Ectodermal cell (in vitro differentiated cells): ENCODE results near the gene DIAPH2.

Source experiments
- H3K27ac ChIP-seq: 2 replicates; pipeline ENCODE4 v1.7.0; 2013; ENCODE audit warnings: mild to moderate bottlenecking, low read depth, low read length; ENCODE audit not compliant: insufficient read depth, poor library complexity, severe bottlenecking
- H3K27me3 ChIP-seq: 2 replicates; pipeline ENCODE4 v1.7.0; 2013; ENCODE audit warnings: mild to moderate bottlenecking, low read length; ENCODE audit not compliant: insufficient read depth, control insufficient read depth, poor library complexity, severe bottlenecking
- H3K36me3 ChIP-seq: one replicate; pipeline ENCODE4 v1.7.0; 2013; ENCODE audit warnings: low read length; ENCODE audit not compliant: control insufficient read depth, insufficient read depth
- H3K4me1 ChIP-seq: one replicate; pipeline ENCODE4 v1.7.0; 2013; ENCODE audit warnings: low read length; ENCODE audit not compliant: control insufficient read depth, insufficient read depth
- H3K4me3 ChIP-seq: 2 replicates; pipeline ENCODE4 v1.7.0; 2013; ENCODE audit warnings: low read depth, low read length, control low read depth; ENCODE audit not compliant: insufficient read depth
- H3K9me3 ChIP-seq: 2 replicates; pipeline ENCODE4 v1.7.0; 2013; ENCODE audit warnings: mild to moderate bottlenecking, low read length, moderate library complexity; ENCODE audit not compliant: control insufficient read depth
- WGBS, 2 experiments: methylation state at CpG; one replicate each; pipeline ENCODE4 v1.1.7; 2013; ENCODE audit warnings: missing lambda C conversion rate in 2 of 2; 5-methylcytosine and 5-hydroxymethylcytosine counted together

The DIAPH2 gene

GRCh38 chrX:97594646-97595224, 910.1 kb downstream of the DIAPH2 start:
- WGBS, 2 experiments = 89 to 94% methylated on average over 5 to 6 of the region's 7 CpGs
- no peaks in the 10 kb centered on the region for H3K27me3 ChIP-seq
- H3K36me3 ChIP-seq = no peaks in the 10 kb centered on the region
- no peaks in the 10 kb centered on the region for H3K9me3 ChIP-seq
- no peak overlapping the region for H3K27ac ChIP-seq
- H3K4me1 ChIP-seq = no peaks in the 10 kb centered on the region
- no peak overlapping the region for H3K4me3 ChIP-seq

DNA sequence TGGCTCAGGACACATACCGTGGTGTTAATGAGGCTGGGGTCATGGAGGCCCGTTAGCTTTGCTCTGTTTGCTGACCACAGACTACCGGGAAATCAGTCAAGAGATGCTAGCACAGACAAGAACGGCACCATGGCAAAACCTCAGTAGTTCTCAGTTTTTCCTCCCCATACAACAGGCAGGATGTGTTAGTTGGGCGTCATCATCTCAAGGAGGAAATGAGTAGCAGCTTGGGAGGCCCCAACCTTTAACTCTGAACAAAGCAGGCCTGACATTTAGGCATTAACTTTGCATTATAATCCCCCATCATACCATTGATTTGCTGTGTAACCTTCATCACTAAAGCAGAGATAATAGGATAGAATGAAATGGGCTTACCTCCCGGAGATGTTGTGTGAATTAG, 913.3 kb downstream of the DIAPH2 start:
- Histone ChIP-seq H3K9me3 (no peaks in the 10 kb centered on the region), H3K4me1 (no peaks in the 10 kb centered on the region), H3K36me3 (no peaks in the 10 kb centered on the region), H3K4me3 (no peak overlapping the region), H3K27me3 (no peaks in the 10 kb centered on the region), H3K27ac (no peak overlapping the region)
- WGBS, 2 experiments = 47 to 54% methylated on average over 6 of the region's 6 CpGs

- H3K4me3 ChIP-seq = no peak overlapping the region
- H3K9me3 ChIP-seq = no peaks in the 10 kb centered on the region
- no peaks in the 10 kb centered on the region for H3K27me3 ChIP-seq
- H3K27ac ChIP-seq = no peak overlapping the region
- WGBS, 2 experiments = 91 to 93% methylated on average over 3 of the region's 3 CpGs
- H3K36me3 ChIP-seq = no peaks in the 10 kb centered on the region
- no peaks in the 10 kb centered on the region for H3K4me1 ChIP-seq
These were observed 918.0 kb downstream of the DIAPH2 start for GRCh38 chrX:97602465-97603258.

DNA sequence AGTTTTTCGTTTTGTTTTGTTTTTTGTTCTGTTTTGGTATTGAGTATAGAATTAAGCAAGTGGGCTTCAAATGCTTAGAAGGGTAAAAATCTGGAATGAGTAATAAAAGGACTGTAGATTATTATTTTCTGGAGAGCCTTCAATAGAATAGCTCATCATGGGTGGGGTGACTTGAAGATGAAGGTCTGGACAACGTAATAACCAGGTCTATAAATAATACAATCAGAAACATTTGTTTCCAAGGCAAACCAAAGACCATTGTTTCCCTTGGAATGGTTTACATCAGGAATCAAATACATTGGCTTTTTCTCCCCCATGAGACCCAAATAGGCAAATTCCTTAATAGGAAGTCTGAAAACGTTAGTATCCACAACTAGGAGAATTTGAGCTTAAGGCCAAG, 920.6 kb downstream of the DIAPH2 start:
- Histone ChIP-seq H3K4me3 (no peak overlapping the region), H3K27ac (no peak overlapping the region), H3K4me1 (no peaks in the 10 kb centered on the region), H3K36me3 (no peaks in the 10 kb centered on the region), H3K9me3 (no peaks in the 10 kb centered on the region), H3K27me3 (no peaks in the 10 kb centered on the region)
- WGBS, 2 experiments = 93 to 100% methylated on average over 2 of the region's 3 CpGs

GRCh38 chrX:97609357-97609756, 924.7 kb downstream of the DIAPH2 start:
- H3K27ac ChIP-seq = no peak overlapping the region
- no peaks in the 10 kb centered on the region for H3K36me3 ChIP-seq
- H3K4me3 ChIP-seq = no peak overlapping the region
- 90 to 92% methylated on average over 1 of the region's 1 CpG for WGBS, 2 experiments
- no peaks in the 10 kb centered on the region for H3K4me1 ChIP-seq
- no peaks in the 10 kb centered on the region for H3K27me3 ChIP-seq
- no peaks in the 10 kb centered on the region for H3K9me3 ChIP-seq

DNA sequence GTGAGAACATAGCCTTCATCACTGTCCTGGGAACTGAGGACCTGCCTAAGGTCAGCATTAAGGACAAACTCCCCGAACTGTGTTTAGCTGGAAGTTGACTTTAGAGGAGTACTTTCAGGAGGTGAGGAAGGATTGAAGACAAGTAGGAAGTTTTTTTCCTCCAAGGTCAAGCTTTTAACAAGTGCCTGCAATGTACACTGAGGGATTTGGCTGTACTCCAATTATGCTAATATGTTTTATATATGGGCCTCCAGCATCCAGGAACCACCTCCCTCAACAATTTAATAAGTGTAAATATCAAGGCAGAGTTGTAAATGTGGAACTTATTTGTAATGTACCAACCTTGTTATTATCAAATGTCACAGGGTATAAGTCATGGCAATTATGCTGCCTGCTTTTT, 925.3 kb downstream of the DIAPH2 start:
- Histone ChIP-seq H3K27me3 (no peaks in the 10 kb centered on the region), H3K36me3 (no peaks in the 10 kb centered on the region), H3K4me3 (no peak overlapping the region), H3K27ac (no peak overlapping the region), H3K9me3 (no peaks in the 10 kb centered on the region), H3K4me1 (no peaks in the 10 kb centered on the region)
- WGBS, 2 experiments = 92 to 100% methylated on average over 1 of the region's 1 CpG

DNA sequence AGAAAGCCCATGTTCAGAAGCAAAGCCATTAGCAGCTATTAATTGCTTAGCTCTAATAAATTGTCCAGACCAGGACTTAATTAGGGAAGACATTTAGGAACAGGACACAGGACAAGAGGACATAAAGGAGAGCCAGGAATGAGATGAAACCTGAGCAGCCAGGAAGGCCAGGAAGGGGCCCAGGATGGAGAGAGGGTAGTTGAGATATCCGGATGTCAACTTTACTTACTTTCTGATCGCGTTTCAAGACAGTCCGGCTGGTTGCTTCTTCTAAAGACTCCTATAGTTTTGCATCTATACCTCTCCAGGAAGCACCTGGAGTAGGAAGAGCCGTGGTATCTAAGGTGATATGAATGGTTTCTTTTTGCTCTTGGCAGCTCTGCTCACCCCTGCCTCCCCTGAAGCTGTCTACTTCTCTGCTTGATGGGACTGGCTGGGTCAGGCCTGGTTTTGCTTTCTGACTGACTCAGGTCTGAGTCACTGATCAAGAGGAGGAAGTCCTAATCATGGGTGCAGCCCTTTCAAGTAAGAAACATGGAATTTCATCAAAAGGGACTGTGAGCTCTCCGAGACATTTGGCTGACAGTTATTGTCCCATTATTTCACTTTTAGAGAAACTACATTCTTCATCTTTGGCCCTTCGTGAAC, 932.4 kb downstream of the DIAPH2 start:
- no peaks in the 10 kb centered on the region for H3K4me1 ChIP-seq
- H3K9me3 ChIP-seq = no peaks in the 10 kb centered on the region
- H3K36me3 ChIP-seq = no peaks in the 10 kb centered on the region
- no peak overlapping the region for H3K27ac ChIP-seq
- no peak overlapping the region for H3K4me3 ChIP-seq
- H3K27me3 ChIP-seq = no peaks in the 10 kb centered on the region
- 90 to 93% methylated on average over 6 to 7 of the region's 7 CpGs for WGBS, 2 experiments

DNA sequence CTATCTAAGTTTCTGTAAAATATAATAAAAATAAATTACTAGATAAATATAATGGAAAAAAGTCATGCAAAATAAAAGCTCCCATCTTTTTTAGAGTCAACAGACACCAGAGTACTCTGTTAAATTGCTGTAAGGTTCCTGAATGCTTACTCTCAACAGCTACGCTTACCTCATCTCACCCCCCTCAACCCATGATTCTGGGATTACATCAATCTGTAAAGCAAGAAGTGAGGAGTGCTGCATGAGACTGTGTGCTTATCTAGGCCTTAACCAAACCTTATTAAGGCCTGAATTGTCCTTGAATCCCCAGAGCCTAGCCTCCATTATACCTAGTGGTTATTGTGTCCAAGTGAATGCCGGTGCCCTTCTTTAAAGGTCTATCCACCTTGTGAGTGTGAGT, 934.9 kb downstream of the DIAPH2 start:
- no peaks in the 10 kb centered on the region for H3K36me3 ChIP-seq
- 96 to 100% methylated on average over 1 to 2 of the region's 2 CpGs for WGBS, 2 experiments
- H3K9me3 ChIP-seq = no peaks in the 10 kb centered on the region
- H3K27me3 ChIP-seq = no peaks in the 10 kb centered on the region
- H3K4me1 ChIP-seq = no peaks in the 10 kb centered on the region
- no peak overlapping the region for H3K27ac ChIP-seq
- H3K4me3 ChIP-seq = no peak overlapping the region

DNA sequence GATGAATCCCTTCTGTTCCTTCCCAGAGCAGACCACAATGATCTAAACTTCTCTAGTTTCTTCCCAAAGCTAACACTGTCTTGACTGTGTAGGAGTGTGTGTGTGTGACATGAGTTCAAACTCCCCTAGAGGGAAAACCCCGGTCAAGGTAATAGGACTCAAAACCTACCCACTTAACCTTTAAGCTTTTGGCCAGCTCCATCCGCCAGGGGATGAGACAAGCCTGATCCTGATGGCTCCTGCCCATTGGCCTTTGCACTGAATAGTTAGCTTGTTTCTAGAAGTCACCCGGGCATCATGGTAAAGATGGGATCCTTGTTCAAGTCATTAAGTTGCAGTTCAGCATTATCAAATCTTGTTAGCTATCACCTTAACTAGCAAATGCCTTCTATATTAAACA, 937.5 kb downstream of the DIAPH2 start:
- Histone ChIP-seq H3K27ac (no peak overlapping the region), H3K27me3 (no peaks in the 10 kb centered on the region), H3K9me3 (no peaks in the 10 kb centered on the region), H3K4me1 (no peaks in the 10 kb centered on the region), H3K36me3 (no peaks in the 10 kb centered on the region), H3K4me3 (no peak overlapping the region)
- 98 to 100% methylated on average over 3 of the region's 3 CpGs for WGBS, 2 experiments

DNA sequence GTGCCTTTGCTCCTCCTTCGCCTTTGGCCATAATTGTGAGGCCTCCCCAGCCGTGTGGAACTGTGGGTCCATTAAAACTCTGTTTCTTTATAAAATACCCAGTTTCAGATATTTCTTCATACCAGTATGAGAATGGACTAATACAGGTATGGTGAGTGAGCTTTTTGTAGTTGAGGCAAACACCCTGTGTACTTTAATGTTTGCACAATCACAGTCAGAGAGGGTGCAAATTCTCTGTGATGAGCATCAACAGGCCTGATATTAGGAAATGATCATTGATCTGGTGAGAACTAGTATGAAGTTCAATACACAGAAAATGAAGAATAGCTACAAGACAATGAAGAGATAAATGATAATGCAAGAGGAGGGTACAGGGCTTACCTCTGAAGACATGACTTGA, 943.7 kb downstream of the DIAPH2 start:
- H3K36me3 ChIP-seq = no peaks in the 10 kb centered on the region
- H3K27me3 ChIP-seq = no peaks in the 10 kb centered on the region
- H3K4me1 ChIP-seq = no peaks in the 10 kb centered on the region
- H3K4me3 ChIP-seq = no peak overlapping the region
- no peaks in the 10 kb centered on the region for H3K9me3 ChIP-seq
- 88 to 95% methylated on average over 1 to 2 of the region's 2 CpGs for WGBS, 2 experiments
- H3K27ac ChIP-seq = no peak overlapping the region
